Endodermal cell (in vitro differentiated cells): ENCODE measurements around the gene GALNS. TPM values are rescaled to one million over a fixed set of nuclear protein-coding genes. Genes with fewer than 3 reads are reported as not detected.
A peak's percentile ranks its signal among the peaks of the same experiment; 100 is the strongest.

Source experiments
- DNase-seq: peaks from one replicate; pipeline ENCODE4 v3.0.0-alpha.2; 2017
- H3K27ac ChIP-seq: 2 replicates; pipeline ENCODE4 v1.5.1; 2013; ENCODE audit warnings: mild to moderate bottlenecking, low read depth, low read length, moderate library complexity
- H3K27me3 ChIP-seq: 2 replicates; pipeline ENCODE4 v1.6.1; 2013; ENCODE audit warnings: mild to moderate bottlenecking, low read length, moderate library complexity; ENCODE audit not compliant: insufficient read depth, control insufficient read depth, poor library complexity, severe bottlenecking
- H3K36me3 ChIP-seq: 2 replicates; pipeline ENCODE4 v1.7.0; 2013; ENCODE audit warnings: mild to moderate bottlenecking, low read length, moderate library complexity; ENCODE audit not compliant: control insufficient read depth, insufficient read depth
- H3K4me1 ChIP-seq: one replicate; pipeline ENCODE4 v1.7.0; 2013; ENCODE audit warnings: low read length; ENCODE audit not compliant: control insufficient read depth, insufficient read depth
- H3K4me3 ChIP-seq: 2 replicates; pipeline ENCODE4 v1.5.1; 2013; ENCODE audit warnings: mild to moderate bottlenecking, low read length, moderate library complexity
- H3K9ac ChIP-seq: 2 replicates; pipeline ENCODE4 v1.6.1; 2013; ENCODE audit warnings: mild to moderate bottlenecking, low read length, moderate library complexity; ENCODE audit not compliant: poor library complexity, severe bottlenecking; ENCODE audit errors: extremely low read depth
- H3K9me3 ChIP-seq: 2 replicates; pipeline ENCODE4 v1.6.1; 2013; ENCODE audit warnings: mild to moderate bottlenecking, low read length, moderate library complexity; ENCODE audit not compliant: control insufficient read depth
- H3K27ac Mint-ChIP-seq: 2 replicates; pipeline ENCODE4 v1.8.0; 2020; ENCODE audit warnings: mixed read lengths
- H3K27me3 Mint-ChIP-seq: 2 replicates; pipeline ENCODE4 v1.8.0; 2021; ENCODE audit warnings: mild to moderate bottlenecking, mixed read lengths; ENCODE audit not compliant: insufficient read depth
- H3K36me3 Mint-ChIP-seq: 2 replicates; pipeline ENCODE4 v1.8.0; 2020; ENCODE audit warnings: low read depth, mixed read lengths
- H3K4me1 Mint-ChIP-seq: 2 replicates; pipeline ENCODE4 v1.8.0; 2020; ENCODE audit warnings: mixed read lengths
- H3K4me3 Mint-ChIP-seq: 2 replicates; pipeline ENCODE4 v1.8.0; 2020; ENCODE audit warnings: mild to moderate bottlenecking, moderate library complexity, mixed read lengths
- H3K9me3 Mint-ChIP-seq: 2 replicates; pipeline ENCODE4 v1.8.0; 2020; ENCODE audit warnings: mild to moderate bottlenecking, mixed read lengths
- CTCF ChIP-seq: fragments of 200-600 bp; sonication (generic); conservative IDR thresholded peaks from 2 replicates; pipeline ENCODE4 v1.5.0; 2021; ENCODE audit warnings: antibody characterized with exemption, mild to moderate bottlenecking
- WGBS, 2 experiments: methylation state at CpG; one replicate each; pipeline versions ENCODE4 v1.1.5 to v1.1.7; 2013; ENCODE audit warnings: missing lambda C conversion rate in 2 of 2, mixed read lengths in 1 of 2; ENCODE audit not compliant: insufficient coverage in 1 of 2, insufficient read length in 1 of 2; 5-methylcytosine and 5-hydroxymethylcytosine counted together
- total RNA-seq, 2 donors: library from RNA; stranded (reverse); fragmentation: NEBNext Ultra II Directional in 1 of 2; extraction: Animal tissue kit (Norgen Biotek cat#: 25700) in 1 of 2; gene quantifications; 2 replicates in 1 of 2; 3 replicates in 1 of 2; pipeline ENCODE4 v1.2.1, GENCODE V29; 2021

GALNS gene
- total RNA-seq, 2 donors from 2014 or later = 32.2 to 39.6 TPM

- Histone ChIP-seq H3K27me3 (no peaks in the 10 kb centered on the region), H3K36me3 (no peaks in the 10 kb centered on the region), H3K27ac (no peak overlapping the region), H3K9ac (no peak overlapping the region), H3K9me3 (no peaks in the 10 kb centered on the region), H3K4me3 (no peak overlapping the region), H3K4me1 (no peaks in the 10 kb centered on the region)
- Mint-ChIP-seq H3K36me3 (peaks cover 10% of the 10 kb centered on the region), H3K27me3 (no peaks in the 10 kb centered on the region), H3K9me3 (no peaks in the 10 kb centered on the region), H3K4me3 (no peak overlapping the region), H3K27ac (no peak overlapping the region), H3K4me1 (no peaks in the 10 kb centered on the region)
- TF ChIP-seq CTCF = no peak
- DNase-seq = no peak
- WGBS, 2 experiments = 85 to 88% methylated on average over 13 to 16 of the region's 16 CpGs
Measured at GRCh38 chr16:88819126-88819525, 37.6 kb downstream of the GALNS start.

- Mint-ChIP-seq H3K27ac (peak overlapping the region; percentile 30), H3K4me1 (peaks cover 5% of the 10 kb centered on the region), H3K27me3 (no peaks in the 10 kb centered on the region), H3K9me3 (no peaks in the 10 kb centered on the region), H3K36me3 (peaks cover 6% of the 10 kb centered on the region), H3K4me3 (no peak overlapping the region)
- Histone ChIP-seq H3K4me3 (no peak overlapping the region), H3K9me3 (no peaks in the 10 kb centered on the region), H3K36me3 (no peaks in the 10 kb centered on the region), H3K9ac (no peak overlapping the region), H3K27me3 (no peaks in the 10 kb centered on the region), H3K4me1 (no peaks in the 10 kb centered on the region), H3K27ac (peak overlapping the region; percentile 32)
- no peak for TF ChIP-seq CTCF
- WGBS, 2 experiments = 94 to 95% methylated on average over 15 to 18 of the region's 18 CpGs
- DNase-seq = no peak
Measured at GRCh38 chr16:88818575-88818874, 38.2 kb downstream of the GALNS start.

- H3K4me1 ChIP-seq = no peaks in the 10 kb centered on the region
- no peak overlapping the region for H3K4me3 Mint-ChIP-seq
- DNase-seq = no peak
- H3K27me3 ChIP-seq = no peaks in the 10 kb centered on the region
- no peak for TF ChIP-seq CTCF
- H3K4me1 Mint-ChIP-seq = peaks cover 5% of the 10 kb centered on the region
- no peak overlapping the region for H3K27ac Mint-ChIP-seq
- H3K27me3 Mint-ChIP-seq = no peaks in the 10 kb centered on the region
- H3K4me3 ChIP-seq = no peak overlapping the region
- no peaks in the 10 kb centered on the region for H3K9me3 ChIP-seq
- WGBS, 2 experiments = 92 to 94% methylated on average over 34 to 40 of the region's 40 CpGs
- H3K9me3 Mint-ChIP-seq = no peaks in the 10 kb centered on the region
- H3K9ac ChIP-seq = no peak overlapping the region
- H3K36me3 ChIP-seq = no peaks in the 10 kb centered on the region
- peaks cover 4% of the 10 kb centered on the region for H3K36me3 Mint-ChIP-seq
- H3K27ac ChIP-seq = no peak overlapping the region
Measured at GRCh38 chr16:88817785-88818574, 38.8 kb downstream of the GALNS start.
